GM12874 (cell line): ENCODE data around the gene RMC1.

ENCODE experiments used
- CTCF ChIP-seq: IDR thresholded peaks from 2 replicates; pipeline ENCODE4 v1.5.1; 2011; ENCODE audit warnings: low read depth, mild to moderate bottlenecking, control low read depth, low read length, moderate library complexity; ENCODE audit not compliant: insufficient read depth

The RMC1 gene

DNA sequence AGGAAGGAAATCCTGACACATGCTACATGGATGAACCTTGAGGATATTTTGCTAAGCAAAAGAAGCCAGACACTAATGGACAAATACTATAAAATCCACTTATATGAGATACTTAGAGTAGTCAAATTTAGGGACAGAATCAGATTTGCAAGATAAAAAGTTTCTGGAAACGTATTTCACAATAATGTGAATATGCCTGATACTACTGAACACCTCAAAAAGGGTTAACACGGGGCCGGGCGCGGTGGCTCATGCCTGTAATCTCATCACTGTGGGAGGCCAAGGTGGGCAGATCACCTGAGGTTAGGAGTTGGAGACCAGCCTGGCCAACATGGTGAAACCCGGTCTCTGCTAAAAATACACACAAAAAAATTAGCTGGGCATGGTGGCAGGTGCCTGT lies 1.7 kb upstream of the RMC1 start:
- no peak for TF ChIP-seq CTCF

- TF ChIP-seq CTCF: no peak
Measured at GRCh38 chr18:23502516-23503037, 734 bp upstream of the RMC1 start.

GRCh38 chr18:23503963-23504344 lies 643 bp downstream of the RMC1 start:
- no peak for TF ChIP-seq CTCF

DNA sequence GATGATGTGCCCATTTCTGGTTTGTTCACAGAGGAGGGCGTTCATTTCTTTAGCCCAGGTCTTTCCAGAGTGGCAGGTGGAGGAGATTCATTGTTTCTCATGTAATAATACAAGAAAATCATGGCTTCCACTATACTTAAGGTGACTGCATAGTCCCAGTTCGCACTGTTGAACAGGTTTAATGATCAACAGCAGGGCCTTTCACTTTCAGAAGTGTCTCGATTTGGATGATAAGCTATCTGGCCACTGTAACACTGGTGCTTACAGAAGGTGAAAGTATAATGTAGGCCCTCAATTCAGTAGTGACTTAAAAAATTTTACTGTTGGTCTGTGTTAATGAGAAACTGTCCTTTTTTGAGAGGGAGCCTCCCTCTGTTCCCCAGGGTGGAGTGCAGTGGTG lies 1.4 kb downstream of the RMC1 start:
- TF ChIP-seq CTCF: no peak

- TF ChIP-seq CTCF: no peak
Measured at GRCh38 chr18:23506393-23506792, 3.1 kb downstream of the RMC1 start.

DNA sequence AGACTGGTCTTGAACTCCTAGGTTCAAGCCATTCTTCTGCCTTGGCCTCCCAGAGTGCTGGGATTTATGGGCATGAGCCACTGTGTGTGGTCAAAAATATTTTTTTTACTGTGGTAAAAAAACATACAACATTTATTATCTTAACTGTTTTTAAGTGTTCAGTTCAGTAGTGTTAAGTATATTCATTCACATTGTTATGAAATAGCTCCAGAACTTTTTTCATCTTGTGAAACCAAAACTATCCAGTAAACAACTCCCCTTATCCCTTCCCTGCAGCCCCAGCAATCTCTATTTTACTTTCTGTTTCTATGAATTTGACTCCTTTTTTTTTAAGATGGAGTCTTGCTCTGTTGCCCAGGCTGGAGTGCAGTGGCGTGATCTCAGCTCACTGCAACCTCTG lies 9.3 kb downstream of the RMC1 start:
- no peak for TF ChIP-seq CTCF

- peak; percentile 93 for TF ChIP-seq CTCF
Measured at GRCh38 chr18:23515911-23516546, 12.7 kb downstream of the RMC1 start.
